Measurements from ENCODE around the gene YIPF5.

- TF ChIP-seq, protein P1, sequence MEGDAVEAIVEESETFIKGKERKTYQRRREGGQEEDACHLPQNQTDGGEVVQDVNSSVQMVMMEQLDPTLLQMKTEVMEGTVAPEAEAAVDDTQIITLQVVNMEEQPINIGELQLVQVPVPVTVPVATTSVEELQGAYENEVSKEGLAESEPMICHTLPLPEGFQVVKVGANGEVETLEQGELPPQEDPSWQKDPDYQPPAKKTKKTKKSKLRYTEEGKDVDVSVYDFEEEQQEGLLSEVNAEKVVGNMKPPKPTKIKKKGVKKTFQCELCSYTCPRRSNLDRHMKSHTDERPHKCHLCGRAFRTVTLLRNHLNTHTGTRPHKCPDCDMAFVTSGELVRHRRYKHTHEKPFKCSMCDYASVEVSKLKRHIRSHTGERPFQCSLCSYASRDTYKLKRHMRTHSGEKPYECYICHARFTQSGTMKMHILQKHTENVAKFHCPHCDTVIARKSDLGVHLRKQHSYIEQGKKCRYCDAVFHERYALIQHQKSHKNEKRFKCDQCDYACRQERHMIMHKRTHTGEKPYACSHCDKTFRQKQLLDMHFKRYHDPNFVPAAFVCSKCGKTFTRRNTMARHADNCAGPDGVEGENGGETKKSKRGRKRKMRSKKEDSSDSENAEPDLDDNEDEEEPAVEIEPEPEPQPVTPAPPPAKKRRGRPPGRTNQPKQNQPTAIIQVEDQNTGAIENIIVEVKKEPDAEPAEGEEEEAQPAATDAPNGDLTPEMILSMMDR (IDR thresholded peaks at IDR 0.05) = no peak
- no peak for TF ChIP-seq POLR2A (IDR thresholded peaks at IDR 0.05)
These were observed 13.7 kb downstream of the YIPF5 start for GRCh38 chr5:144156767-144157171.
